Ishikawa (cell line): ENCODE results near the gene ADGRL3.

ENCODE experiments used
- CEBPB ChIP-seq: IDR thresholded peaks from 2 replicates; pipeline ENCODE4 v1.6.1; 2012
- CREB1 ChIP-seq: IDR thresholded peaks from 2 replicates; pipeline ENCODE4 v1.6.1; 2012; ENCODE audit warnings: low read depth
- EGR1 ChIP-seq: IDR thresholded peaks from 2 replicates; pipeline ENCODE4 v1.6.1; 2012
- EP300 ChIP-seq: IDR thresholded peaks from 2 replicates; pipeline ENCODE4 v1.6.1; 2012; ENCODE audit warnings: borderline replicate concordance
- FOXM1 ChIP-seq: IDR thresholded peaks from 2 replicates; pipeline ENCODE4 v1.6.1; 2012; ENCODE audit warnings: low read depth, borderline replicate concordance
- NFIC ChIP-seq: IDR thresholded peaks from 2 replicates; pipeline ENCODE4 v1.6.1; 2012
- RAD21 ChIP-seq: IDR thresholded peaks from 2 replicates; pipeline ENCODE4 v1.6.1; 2012; ENCODE audit warnings: low read depth
- TAF1 ChIP-seq: IDR thresholded peaks from 2 replicates; pipeline ENCODE4 v1.6.1; 2012; ENCODE audit warnings: low read depth, mild to moderate bottlenecking
- TCF12 ChIP-seq: IDR thresholded peaks from 2 replicates; pipeline ENCODE4 v1.6.1; 2012; ENCODE audit warnings: low read depth
- TEAD4 ChIP-seq: IDR thresholded peaks from 2 replicates; pipeline ENCODE4 v1.6.1; 2012
- YY1 ChIP-seq: IDR thresholded peaks from 2 replicates; pipeline ENCODE4 v1.6.1; 2012; ENCODE audit warnings: low read depth
- ZBTB7A ChIP-seq: IDR thresholded peaks from 2 replicates; pipeline ENCODE4 v1.6.1; 2012; ENCODE audit warnings: low read depth
- TF ChIP-seq, protein P1 (sequence below): IDR thresholded peaks from 2 replicates; pipeline ENCODE4 v1.6.1; 2012
- TF ChIP-seq, protein P2 (sequence below): IDR thresholded peaks from 2 replicates; pipeline ENCODE4 v1.6.1; 2012; ENCODE audit warnings: low read depth, mild to moderate bottlenecking
- TF ChIP-seq, protein P3 (sequence below): IDR thresholded peaks from 2 replicates; pipeline ENCODE4 v1.6.1; 2012

ADGRL3 gene

GRCh38 chr4:62117886-62118285 is 917.8 kb downstream of the ADGRL3 start:
- TF ChIP-seq YY1 (no peak), FOXM1 (no peak), ZBTB7A (no peak), TCF12 (no peak), EP300 (no peak), TEAD4 (no peak), EGR1 (no peak), CREB1 (no peak)
- TF ChIP-seq, protein P1, sequence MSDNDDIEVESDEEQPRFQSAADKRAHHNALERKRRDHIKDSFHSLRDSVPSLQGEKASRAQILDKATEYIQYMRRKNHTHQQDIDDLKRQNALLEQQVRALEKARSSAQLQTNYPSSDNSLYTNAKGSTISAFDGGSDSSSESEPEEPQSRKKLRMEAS, result no peak
- TF ChIP-seq, protein P2, sequence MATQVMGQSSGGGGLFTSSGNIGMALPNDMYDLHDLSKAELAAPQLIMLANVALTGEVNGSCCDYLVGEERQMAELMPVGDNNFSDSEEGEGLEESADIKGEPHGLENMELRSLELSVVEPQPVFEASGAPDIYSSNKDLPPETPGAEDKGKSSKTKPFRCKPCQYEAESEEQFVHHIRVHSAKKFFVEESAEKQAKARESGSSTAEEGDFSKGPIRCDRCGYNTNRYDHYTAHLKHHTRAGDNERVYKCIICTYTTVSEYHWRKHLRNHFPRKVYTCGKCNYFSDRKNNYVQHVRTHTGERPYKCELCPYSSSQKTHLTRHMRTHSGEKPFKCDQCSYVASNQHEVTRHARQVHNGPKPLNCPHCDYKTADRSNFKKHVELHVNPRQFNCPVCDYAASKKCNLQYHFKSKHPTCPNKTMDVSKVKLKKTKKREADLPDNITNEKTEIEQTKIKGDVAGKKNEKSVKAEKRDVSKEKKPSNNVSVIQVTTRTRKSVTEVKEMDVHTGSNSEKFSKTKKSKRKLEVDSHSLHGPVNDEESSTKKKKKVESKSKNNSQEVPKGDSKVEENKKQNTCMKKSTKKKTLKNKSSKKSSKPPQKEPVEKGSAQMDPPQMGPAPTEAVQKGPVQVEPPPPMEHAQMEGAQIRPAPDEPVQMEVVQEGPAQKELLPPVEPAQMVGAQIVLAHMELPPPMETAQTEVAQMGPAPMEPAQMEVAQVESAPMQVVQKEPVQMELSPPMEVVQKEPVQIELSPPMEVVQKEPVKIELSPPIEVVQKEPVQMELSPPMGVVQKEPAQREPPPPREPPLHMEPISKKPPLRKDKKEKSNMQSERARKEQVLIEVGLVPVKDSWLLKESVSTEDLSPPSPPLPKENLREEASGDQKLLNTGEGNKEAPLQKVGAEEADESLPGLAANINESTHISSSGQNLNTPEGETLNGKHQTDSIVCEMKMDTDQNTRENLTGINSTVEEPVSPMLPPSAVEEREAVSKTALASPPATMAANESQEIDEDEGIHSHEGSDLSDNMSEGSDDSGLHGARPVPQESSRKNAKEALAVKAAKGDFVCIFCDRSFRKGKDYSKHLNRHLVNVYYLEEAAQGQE, result no peak

DNA sequence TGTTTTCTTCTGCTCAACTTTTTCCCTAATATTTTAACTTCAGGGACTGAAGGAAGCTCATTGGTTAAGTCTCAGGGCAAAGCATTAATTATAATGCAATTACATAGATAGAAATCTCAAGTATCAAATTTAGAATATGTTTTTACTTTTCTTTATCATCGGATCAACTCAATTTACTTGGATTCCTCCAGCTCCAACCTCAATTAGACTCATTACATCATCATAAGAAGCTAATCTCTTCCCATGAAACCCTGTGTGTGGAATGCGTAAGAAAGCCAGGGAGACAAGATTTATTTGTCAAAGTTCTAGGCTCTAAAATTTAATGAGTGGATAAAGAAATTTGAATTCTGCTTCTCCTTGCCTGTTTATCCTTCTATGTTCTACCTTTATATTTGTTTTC is 918.4 kb downstream of the ADGRL3 start:
- no peak for TF ChIP-seq NFIC
- TF ChIP-seq, protein P2, result no peak
- no peak for TF ChIP-seq TCF12
- TF ChIP-seq TEAD4, result no peak
- TF ChIP-seq, protein P1, result no peak
- no peak for TF ChIP-seq ZBTB7A

DNA sequence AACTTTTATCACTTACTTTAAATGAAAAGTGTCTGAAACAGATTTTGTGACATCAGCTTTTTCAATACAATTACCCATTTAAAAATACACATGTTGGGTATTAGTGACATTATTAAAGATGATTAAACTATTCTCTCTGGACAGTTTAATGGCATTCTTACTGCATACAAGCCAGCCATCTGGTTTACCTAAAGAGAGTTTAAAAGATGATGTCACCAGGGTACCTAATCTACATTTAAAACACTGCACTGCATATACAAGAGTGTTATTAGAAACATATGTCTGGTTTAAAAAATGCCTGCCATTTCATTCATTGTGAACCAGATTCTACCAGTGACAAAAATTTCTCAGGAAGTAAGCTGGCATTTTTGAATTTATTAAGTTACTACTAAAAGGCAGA is 919.1 kb downstream of the ADGRL3 start:
- TF ChIP-seq, protein P1, result no peak
- TF ChIP-seq FOXM1, result no peak
- TF ChIP-seq ZBTB7A, result no peak
- no peak for TF ChIP-seq TEAD4
- TF ChIP-seq EP300, result no peak
- no peak for TF ChIP-seq RAD21
- no peak for TF ChIP-seq CEBPB
- TF ChIP-seq, protein P2, result no peak
- no peak for TF ChIP-seq TCF12
- no peak for TF ChIP-seq CREB1
- TF ChIP-seq EGR1, result no peak
- TF ChIP-seq, protein P3, sequence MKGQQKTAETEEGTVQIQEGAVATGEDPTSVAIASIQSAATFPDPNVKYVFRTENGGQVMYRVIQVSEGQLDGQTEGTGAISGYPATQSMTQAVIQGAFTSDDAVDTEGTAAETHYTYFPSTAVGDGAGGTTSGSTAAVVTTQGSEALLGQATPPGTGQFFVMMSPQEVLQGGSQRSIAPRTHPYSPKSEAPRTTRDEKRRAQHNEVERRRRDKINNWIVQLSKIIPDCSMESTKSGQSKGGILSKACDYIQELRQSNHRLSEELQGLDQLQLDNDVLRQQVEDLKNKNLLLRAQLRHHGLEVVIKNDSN, result no peak
- no peak for TF ChIP-seq NFIC
- TF ChIP-seq YY1, result no peak
- TF ChIP-seq TAF1, result no peak

GRCh38 chr4:62126064-62126732 is 926.1 kb downstream of the ADGRL3 start:
- no peak for TF ChIP-seq TEAD4
- no peak for TF ChIP-seq YY1
- TF ChIP-seq TCF12, result no peak
- TF ChIP-seq FOXM1, result no peak
